Measurements from ENCODE around the gene SLC34A1.
"Not testable (repeated sequence)": the region's sequence is repeated elsewhere in the genome, so short reads cannot be mapped to it uniquely, and the experiment has no call there.

The SLC34A1 gene

DNA sequence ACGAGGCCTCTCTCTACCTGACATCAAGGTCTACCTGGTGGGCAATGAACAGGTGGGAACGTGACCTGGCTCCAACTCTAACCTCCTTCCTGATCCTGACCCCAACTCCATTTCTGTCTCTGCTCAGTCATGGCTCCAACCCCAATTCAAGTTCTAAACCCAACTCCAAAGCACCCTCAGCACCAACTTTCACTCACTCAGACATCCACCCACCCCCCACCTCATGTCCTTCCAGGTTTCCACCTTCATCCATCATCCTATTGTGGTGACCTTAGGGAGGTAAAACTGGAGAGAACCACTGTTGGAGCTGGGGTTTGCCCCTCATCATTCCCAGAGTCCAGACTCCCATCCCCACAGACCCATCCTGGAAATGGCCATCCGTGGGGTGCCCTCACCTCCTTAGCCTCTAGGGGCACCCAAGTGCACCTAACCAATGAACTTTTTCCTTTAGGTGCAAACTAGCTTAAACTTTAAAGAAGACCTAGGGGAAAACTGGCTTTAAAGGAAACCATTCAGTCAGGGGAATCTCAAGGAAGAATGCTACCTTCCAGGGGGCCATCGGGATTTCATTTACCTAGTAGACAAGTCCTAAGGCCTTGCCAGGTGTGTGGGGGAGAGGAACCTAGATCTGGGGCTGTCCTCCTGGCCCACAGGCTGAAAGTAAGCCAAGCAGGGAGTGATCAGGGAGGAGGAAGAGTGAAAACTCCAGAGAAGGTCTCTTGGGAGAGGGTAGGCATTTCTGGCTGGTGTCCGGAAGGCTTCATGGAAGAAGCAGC, 15.2 kb upstream of the SLC34A1 start:
- DNase-seq (ENCODE audit: low read depth) = no peak

GRCh38 chr5:177369645-177370440, 14.4 kb upstream of the SLC34A1 start:
- DNase-seq (ENCODE audit: low read depth) = no peak

DNA sequence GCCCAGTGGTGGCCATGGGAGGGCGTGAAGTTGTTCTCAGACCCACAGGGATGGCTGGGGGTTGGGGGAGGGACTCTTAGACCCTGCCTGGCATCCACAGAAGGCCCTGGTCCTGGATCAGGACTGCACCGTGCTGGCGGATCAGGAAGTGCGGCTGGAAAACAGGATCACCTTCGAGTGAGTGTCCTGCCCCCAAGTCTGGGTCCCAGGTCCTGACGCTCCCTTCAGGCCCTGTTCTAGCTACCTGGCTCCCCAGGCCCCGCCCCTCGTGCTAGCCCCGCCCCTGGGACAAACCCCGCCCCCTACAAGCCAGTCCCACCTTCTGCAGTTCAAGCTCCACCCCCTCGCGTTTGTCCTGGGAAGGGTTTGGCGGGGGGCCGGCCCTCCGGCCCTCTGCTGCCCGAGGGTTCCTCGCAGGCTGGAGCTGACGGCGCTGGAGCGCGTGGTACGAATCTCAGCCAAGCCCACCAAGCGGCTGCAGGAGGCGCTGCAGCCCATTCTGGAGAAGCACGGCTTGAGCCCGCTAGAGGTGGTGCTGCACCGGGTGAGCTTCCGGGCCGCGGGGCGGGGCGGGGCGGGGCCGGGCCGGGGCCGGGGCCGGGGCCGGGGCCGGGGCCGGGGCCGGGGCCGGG, 13.6 kb upstream of the SLC34A1 start:
- DNase-seq (ENCODE audit: low read depth) = no peak

GRCh38 chr5:177371120-177372033, 12.9 kb upstream of the SLC34A1 start:
- no peak for DNase-seq (ENCODE audit: low read depth)

GRCh38 chr5:177372034-177372896, 12.0 kb upstream of the SLC34A1 start:
- no peak for DNase-seq (ENCODE audit: low read depth)

GRCh38 chr5:177372910-177373309, 11.3 kb upstream of the SLC34A1 start:
- no peak for DNase-seq (ENCODE audit: low read depth)

DNA sequence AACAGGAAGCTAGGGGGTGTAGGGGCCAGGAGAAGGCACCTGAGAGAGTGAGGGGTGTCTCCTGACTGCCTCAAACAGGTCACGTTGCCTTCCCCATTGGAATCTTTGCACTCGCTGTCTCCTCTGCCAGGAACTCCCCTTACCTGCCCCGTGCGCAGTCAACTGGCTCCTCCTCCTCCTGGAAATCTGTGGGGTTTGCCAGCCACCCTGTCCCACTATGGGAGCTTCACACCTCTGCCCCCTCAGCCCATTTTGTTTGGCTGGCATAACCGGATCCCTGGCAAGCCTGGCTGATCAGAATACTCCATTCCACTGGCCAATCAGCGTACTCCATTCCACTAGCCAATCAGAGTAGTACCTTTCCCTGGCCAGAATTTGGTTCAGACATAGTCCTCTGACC, 10.4 kb upstream of the SLC34A1 start:
- DNase-seq (ENCODE audit: low read depth) = no peak

- no peak for DNase-seq (ENCODE audit: low read depth)
Observed at GRCh38 chr5:177374211-177374610, 10.0 kb upstream of the SLC34A1 start.

DNA sequence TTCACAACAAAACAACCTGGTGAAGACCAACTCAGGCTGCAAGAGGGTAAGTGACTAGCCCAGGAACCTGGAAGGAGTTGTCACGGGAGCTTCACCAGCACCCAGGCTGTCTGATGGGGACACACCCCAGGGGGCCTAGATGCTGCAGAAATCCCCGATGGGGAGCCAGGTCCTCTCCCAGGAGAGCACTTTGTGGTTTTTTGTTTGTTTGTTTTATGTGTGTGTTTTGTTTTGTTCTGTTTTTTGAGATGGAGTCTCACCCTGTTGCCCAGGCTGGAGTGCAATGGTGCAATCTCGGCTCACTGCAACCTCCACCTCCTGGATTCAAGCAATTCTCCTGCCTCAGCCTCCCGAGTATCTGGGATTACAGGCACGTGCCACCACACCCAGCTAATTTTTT, 8.7 kb upstream of the SLC34A1 start:
- DNase-seq (ENCODE audit: low read depth) = not testable (repeated sequence)

- no peak for DNase-seq (ENCODE audit: low read depth)
Observed at GRCh38 chr5:177376107-177376506, 8.1 kb upstream of the SLC34A1 start.

DNA sequence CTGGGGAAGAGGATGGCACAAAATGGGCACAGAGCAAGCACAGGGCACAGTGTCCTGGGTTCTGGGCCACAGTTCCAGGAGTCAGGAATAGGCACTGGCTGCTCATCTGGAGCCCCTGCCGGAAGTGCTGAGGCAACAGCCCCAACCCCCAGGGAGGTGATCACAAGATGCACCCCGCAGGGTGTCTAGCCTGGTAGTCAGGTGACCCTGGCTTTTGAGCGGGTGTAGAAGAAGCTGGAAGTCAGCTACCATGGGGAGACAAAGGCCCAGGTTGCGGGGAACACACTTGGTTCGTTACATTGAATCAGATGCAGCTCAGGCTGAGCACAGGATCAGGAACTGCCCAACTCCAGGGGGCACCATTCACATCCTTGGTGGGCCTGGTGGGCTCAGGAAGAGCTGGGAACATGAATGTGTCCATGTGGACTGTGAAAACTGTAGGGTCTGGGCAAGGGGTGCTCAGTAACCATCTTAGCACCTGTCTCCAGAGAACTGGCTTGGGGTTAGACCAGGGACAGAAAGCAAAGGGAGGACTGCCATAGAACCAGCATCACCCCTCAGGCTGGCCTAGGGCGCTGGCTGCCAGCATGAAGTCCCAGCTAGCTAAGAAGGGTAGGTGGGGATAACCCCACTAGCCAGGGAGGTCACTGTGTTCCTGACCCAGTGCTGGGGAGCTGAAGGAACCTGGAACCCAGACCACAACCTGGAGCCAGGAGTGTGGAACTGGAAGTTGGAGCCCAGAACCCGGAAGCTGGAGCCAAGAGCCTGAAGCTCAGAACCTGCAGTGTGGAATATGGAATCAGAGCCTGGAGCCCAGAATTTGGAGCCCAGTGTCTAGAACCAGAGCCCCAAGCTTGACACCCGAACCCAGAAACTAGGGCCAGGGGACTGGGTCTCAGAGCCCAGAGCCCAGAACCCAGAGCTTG, 6.1 kb upstream of the SLC34A1 start:
- DNase-seq (ENCODE audit: low read depth) = no peak

GRCh38 chr5:177378884-177379883, 5.0 kb upstream of the SLC34A1 start:
- no peak for DNase-seq (ENCODE audit: low read depth)

- no peak for DNase-seq (ENCODE audit: low read depth)
Observed at GRCh38 chr5:177380805-177381126, 3.5 kb upstream of the SLC34A1 start.

GRCh38 chr5:177382423-177383029, 1.7 kb upstream of the SLC34A1 start:
- no peak for DNase-seq (ENCODE audit: low read depth)

- DNase-seq (ENCODE audit: low read depth) = no peak
Observed at GRCh38 chr5:177383181-177383580, 1.1 kb upstream of the SLC34A1 start.

GRCh38 chr5:177385720-177386119, 1.5 kb downstream of the SLC34A1 start:
- no peak for DNase-seq (ENCODE audit: low read depth)

DNA sequence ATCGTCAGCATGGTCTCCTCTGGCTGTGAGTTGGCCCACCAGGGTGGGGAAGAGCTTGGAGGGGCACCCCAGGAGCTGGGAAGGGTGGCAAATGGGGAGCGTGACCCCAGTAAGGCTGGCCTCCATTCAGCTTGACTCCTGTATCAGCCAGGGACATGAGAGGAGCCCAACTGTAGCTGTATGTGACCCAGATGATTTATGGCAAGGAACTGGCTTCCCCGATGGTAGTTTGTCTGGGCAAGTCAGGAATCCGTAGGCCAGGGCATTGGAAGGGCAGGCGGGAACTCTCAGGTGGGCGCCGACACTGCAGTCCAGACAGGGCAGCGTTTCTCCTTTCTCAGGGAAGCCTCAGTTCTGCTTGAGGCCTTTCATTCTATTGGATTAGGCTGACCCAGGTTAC, 2.3 kb downstream of the SLC34A1 start:
- no peak for DNase-seq (ENCODE audit: low read depth)

DNA sequence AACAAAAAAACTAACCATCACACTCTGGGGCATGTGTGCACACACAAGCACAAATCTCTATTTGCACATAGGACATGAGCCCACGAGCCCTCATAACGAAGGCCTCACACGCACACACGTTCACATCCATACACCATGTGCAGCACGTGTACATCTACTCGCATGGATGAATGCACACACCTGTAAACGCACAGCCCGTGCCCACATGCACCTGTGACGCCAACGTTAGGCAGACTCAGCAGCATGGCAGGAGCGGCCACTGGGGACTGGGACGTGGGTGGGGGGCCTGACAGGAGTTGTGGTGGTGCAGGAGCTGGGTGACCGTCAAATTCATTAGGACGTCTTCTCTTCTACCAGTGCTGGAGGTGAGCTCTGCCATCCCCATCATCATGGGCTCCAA, 3.2 kb downstream of the SLC34A1 start:
- no peak for DNase-seq (ENCODE audit: low read depth)
